ENCODE data around the gene IARS2. TPM values are rescaled to one million over a fixed set of nuclear protein-coding genes. Genes with fewer than 3 reads are reported as not detected.

Gene IARS2
- total RNA-seq, 2 experiments from 2014 or later = 59.9 to 86.6 TPM

GRCh38 chr1:220170836-220171526 is 77.0 kb downstream of the IARS2 start:
- H3K4me3 Mint-ChIP-seq = no peak overlapping the region
- CTCF ChIA-PET = interaction anchor here (0.7 kb wide), 1 partner anchor 562 kb away, joined by 3 read pairs; no protein-coding TSS in a partner anchor
- POLR2A ChIA-PET = no interaction called here
- ATAC-seq (no peak), DNase-seq (no peak)
- intact Hi-C loops (cut with DNase I, micrococcal nuclease) = no loop called here
- H3K9me3 Mint-ChIP-seq (ENCODE audit: low read depth) = no peaks in the 10 kb centered on the region
- peaks cover 58% of the 10 kb centered on the region for H3K36me3 Mint-ChIP-seq (ENCODE audit: low read depth)
- no peaks in the 10 kb centered on the region for H3K4me1 Mint-ChIP-seq
- no peak overlapping the region for H3K27ac Mint-ChIP-seq
- no peaks in the 10 kb centered on the region for H3K27me3 Mint-ChIP-seq

GRCh38 chr1:220176540-220176939 is 82.6 kb downstream of the IARS2 start:
- ChIA-PET CTCF (interaction anchor here (1.1 to 1.2 kb wide), 2 partner anchors 9 to 59 kb away, joined by 3 read pairs; no protein-coding TSS in a partner anchor), POLR2A (interaction anchor here (0.6 kb wide), 1 partner anchor 472 kb away, joined by 4 read pairs; no protein-coding TSS in a partner anchor)
- H3K27ac Mint-ChIP-seq = no peak overlapping the region
- ATAC-seq (no peak), DNase-seq (no peak)
- H3K4me3 Mint-ChIP-seq = no peak overlapping the region
- intact Hi-C loops (cut with DNase I, micrococcal nuclease) = no loop called here
- H3K9me3 Mint-ChIP-seq (ENCODE audit: low read depth) = no peaks in the 10 kb centered on the region
- H3K4me1 Mint-ChIP-seq = no peaks in the 10 kb centered on the region
- no peaks in the 10 kb centered on the region for H3K27me3 Mint-ChIP-seq
- peaks cover 59% of the 10 kb centered on the region for H3K36me3 Mint-ChIP-seq (ENCODE audit: low read depth)

GRCh38 chr1:220182111-220182510 is 88.2 kb downstream of the IARS2 start:
- ATAC-seq (no peak), DNase-seq (no peak)
- ChIA-PET POLR2A (interaction anchor here (0.7 to 0.8 kb wide), 2 partner anchors 8 to 32 kb away, joined by 3 to 4 read pairs; no protein-coding TSS in a partner anchor), CTCF (interaction anchor here (1.5 kb wide), 1 partner anchor 9 kb away, joined by 3 read pairs; no protein-coding TSS in a partner anchor)
- Mint-ChIP-seq H3K4me3 (no peak overlapping the region), H3K4me1 (no peaks in the 10 kb centered on the region), H3K36me3 (ENCODE audit: low read depth) (peaks cover 41% of the 10 kb centered on the region), H3K27ac (no peak overlapping the region), H3K9me3 (ENCODE audit: low read depth) (no peaks in the 10 kb centered on the region), H3K27me3 (no peaks in the 10 kb centered on the region)
- intact Hi-C loops (cut with DNase I, micrococcal nuclease) = no loop called here

- no peak for ATAC-seq
- DNase-seq = no peak
- Mint-ChIP-seq H3K27me3 (no peaks in the 10 kb centered on the region), H3K27ac (no peak overlapping the region), H3K4me1 (no peaks in the 10 kb centered on the region), H3K9me3 (ENCODE audit: low read depth) (no peaks in the 10 kb centered on the region), H3K36me3 (ENCODE audit: low read depth) (peaks cover 38% of the 10 kb centered on the region), H3K4me3 (no peak overlapping the region)
- POLR2A ChIA-PET = interaction anchor here (0.7 kb wide), 1 partner anchor 33 kb away, joined by 3 read pairs; no protein-coding TSS in a partner anchor
- intact Hi-C loops (cut with DNase I, micrococcal nuclease) = no loop called here
- CTCF ChIA-PET = interaction anchor here (1.5 kb wide), 1 partner anchor 8 kb away, joined by 3 read pairs; no protein-coding TSS in a partner anchor
These were observed 88.7 kb downstream of the IARS2 start for GRCh38 chr1:220182656-220183055.

GRCh38 chr1:220184506-220184905 is 90.6 kb downstream of the IARS2 start:
- Mint-ChIP-seq H3K27ac (no peak overlapping the region), H3K36me3 (ENCODE audit: low read depth) (peaks cover 36% of the 10 kb centered on the region), H3K9me3 (ENCODE audit: low read depth) (no peaks in the 10 kb centered on the region), H3K4me1 (no peaks in the 10 kb centered on the region), H3K27me3 (no peaks in the 10 kb centered on the region), H3K4me3 (no peak overlapping the region)
- ChIA-PET CTCF (no interaction called here), POLR2A (no interaction called here)
- ATAC-seq = no peak
- intact Hi-C loops (cut with DNase I, micrococcal nuclease) = no loop called here
- no peak for DNase-seq

- CTCF ChIA-PET = interaction anchor here (0.6 to 1.1 kb wide), 4 partner anchors 8 to 88 kb away, joined by 3 to 4 read pairs (median 3); no protein-coding TSS in a partner anchor
- no peaks in the 10 kb centered on the region for H3K9me3 Mint-ChIP-seq (ENCODE audit: low read depth)
- ATAC-seq = no peak
- no peak overlapping the region for H3K27ac Mint-ChIP-seq
- no peaks in the 10 kb centered on the region for H3K4me1 Mint-ChIP-seq
- H3K36me3 Mint-ChIP-seq (ENCODE audit: low read depth) = peaks cover 25% of the 10 kb centered on the region
- no peak for DNase-seq
- POLR2A ChIA-PET = interaction anchor here (0.6 kb wide), 1 partner anchor 33 kb away, joined by 3 read pairs; no protein-coding TSS in a partner anchor
- H3K4me3 Mint-ChIP-seq = no peak overlapping the region
- no peaks in the 10 kb centered on the region for H3K27me3 Mint-ChIP-seq
- intact Hi-C loops (cut with DNase I, micrococcal nuclease) = no loop called here
These were observed 92.8 kb downstream of the IARS2 start for GRCh38 chr1:220186752-220187151.

- no peaks in the 10 kb centered on the region for H3K4me1 Mint-ChIP-seq
- no peak for ATAC-seq
- POLR2A ChIA-PET = interaction anchor here (0.7 kb wide), 1 partner anchor 11 kb away, joined by 9 read pairs; no protein-coding TSS in a partner anchor
- peaks cover 31% of the 10 kb centered on the region for H3K36me3 Mint-ChIP-seq (ENCODE audit: low read depth)
- H3K4me3 Mint-ChIP-seq = no peak overlapping the region
- DNase-seq = no peak
- CTCF ChIA-PET = no interaction called here
- no peaks in the 10 kb centered on the region for H3K27me3 Mint-ChIP-seq
- H3K9me3 Mint-ChIP-seq (ENCODE audit: low read depth) = no peaks in the 10 kb centered on the region
- H3K27ac Mint-ChIP-seq = no peak overlapping the region
- intact Hi-C loops (cut with DNase I, micrococcal nuclease) = no loop called here
These were observed 94.6 kb downstream of the IARS2 start for GRCh38 chr1:220188538-220188937.

GRCh38 chr1:220189750-220190347 is 95.9 kb downstream of the IARS2 start:
- ChIA-PET CTCF (interaction anchor here (0.6 to 1.5 kb wide), 14 partner anchors 9 to 619 kb away, joined by 3 to 5 read pairs (median 3); no protein-coding TSS in a partner anchor), POLR2A (interaction anchor here (1.0 kb wide), 1 partner anchor 8 kb away, joined by 4 read pairs; no protein-coding TSS in a partner anchor)
- intact Hi-C loops (cut with DNase I, micrococcal nuclease) = loop anchor here in 1 of 2 experiments (1.0 kb wide), 2 partner anchors 543 to 586 kb away; no protein-coding TSS in a partner anchor
- H3K9me3 Mint-ChIP-seq (ENCODE audit: low read depth) = no peaks in the 10 kb centered on the region
- H3K27me3 Mint-ChIP-seq = no peaks in the 10 kb centered on the region
- H3K4me1 Mint-ChIP-seq = no peaks in the 10 kb centered on the region
- DNase-seq (no peak), ATAC-seq (no peak)
- peaks cover 34% of the 10 kb centered on the region for H3K36me3 Mint-ChIP-seq (ENCODE audit: low read depth)
- H3K4me3 Mint-ChIP-seq = no peak overlapping the region
- H3K27ac Mint-ChIP-seq = no peak overlapping the region

GRCh38 chr1:220195701-220196100 is 101.8 kb downstream of the IARS2 start:
- ChIA-PET CTCF (interaction anchor here (1.1 to 1.4 kb wide), 4 partner anchors 9 to 581 kb away, joined by 3 to 5 read pairs (median 4); no protein-coding TSS in a partner anchor), POLR2A (no interaction called here)
- intact Hi-C loops (cut with DNase I, micrococcal nuclease) = no loop called here
- DNase-seq = no peak
- no peak overlapping the region for H3K27ac Mint-ChIP-seq
- ATAC-seq = no peak
- no peaks in the 10 kb centered on the region for H3K27me3 Mint-ChIP-seq
- peaks cover 23% of the 10 kb centered on the region for H3K36me3 Mint-ChIP-seq (ENCODE audit: low read depth)
- no peaks in the 10 kb centered on the region for H3K9me3 Mint-ChIP-seq (ENCODE audit: low read depth)
- no peak overlapping the region for H3K4me3 Mint-ChIP-seq
- no peaks in the 10 kb centered on the region for H3K4me1 Mint-ChIP-seq

Data from activated CD4-positive, alpha-beta T cell treated with anti-CD3 and anti-CD28 coated beads for 36 hours (primary cell).